Panc1 (cell line): ENCODE results near the gene MCRIP2.

Experiments
- TCF7L2 ChIP-seq: IDR thresholded peaks from 2 replicates; pipeline ENCODE4 v1.6.1; 2011; ENCODE audit warnings: mild to moderate bottlenecking, low read depth, low read length, inconsistent platforms
- TF ChIP-seq, protein P1 (sequence below): fragments of 450-650 bp; IDR thresholded peaks from 2 replicates; pipeline ENCODE4 v1.5.1; 2017; ENCODE audit warnings: mild to moderate bottlenecking

- TF ChIP-seq, protein P1, sequence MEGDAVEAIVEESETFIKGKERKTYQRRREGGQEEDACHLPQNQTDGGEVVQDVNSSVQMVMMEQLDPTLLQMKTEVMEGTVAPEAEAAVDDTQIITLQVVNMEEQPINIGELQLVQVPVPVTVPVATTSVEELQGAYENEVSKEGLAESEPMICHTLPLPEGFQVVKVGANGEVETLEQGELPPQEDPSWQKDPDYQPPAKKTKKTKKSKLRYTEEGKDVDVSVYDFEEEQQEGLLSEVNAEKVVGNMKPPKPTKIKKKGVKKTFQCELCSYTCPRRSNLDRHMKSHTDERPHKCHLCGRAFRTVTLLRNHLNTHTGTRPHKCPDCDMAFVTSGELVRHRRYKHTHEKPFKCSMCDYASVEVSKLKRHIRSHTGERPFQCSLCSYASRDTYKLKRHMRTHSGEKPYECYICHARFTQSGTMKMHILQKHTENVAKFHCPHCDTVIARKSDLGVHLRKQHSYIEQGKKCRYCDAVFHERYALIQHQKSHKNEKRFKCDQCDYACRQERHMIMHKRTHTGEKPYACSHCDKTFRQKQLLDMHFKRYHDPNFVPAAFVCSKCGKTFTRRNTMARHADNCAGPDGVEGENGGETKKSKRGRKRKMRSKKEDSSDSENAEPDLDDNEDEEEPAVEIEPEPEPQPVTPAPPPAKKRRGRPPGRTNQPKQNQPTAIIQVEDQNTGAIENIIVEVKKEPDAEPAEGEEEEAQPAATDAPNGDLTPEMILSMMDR = peak; percentile 99
- TF ChIP-seq TCF7L2 = no peak
Measured at GRCh38 chr16:667780-668518, 26.3 kb downstream of the MCRIP2 start, which contains the start of gene RHOT2.
